Measurements from ENCODE around the gene AEN.
"Not testable (repeated sequence)": the region's sequence is repeated elsewhere in the genome, so short reads cannot be mapped to it uniquely, and the experiment has no call there.

Gene AEN

DNA sequence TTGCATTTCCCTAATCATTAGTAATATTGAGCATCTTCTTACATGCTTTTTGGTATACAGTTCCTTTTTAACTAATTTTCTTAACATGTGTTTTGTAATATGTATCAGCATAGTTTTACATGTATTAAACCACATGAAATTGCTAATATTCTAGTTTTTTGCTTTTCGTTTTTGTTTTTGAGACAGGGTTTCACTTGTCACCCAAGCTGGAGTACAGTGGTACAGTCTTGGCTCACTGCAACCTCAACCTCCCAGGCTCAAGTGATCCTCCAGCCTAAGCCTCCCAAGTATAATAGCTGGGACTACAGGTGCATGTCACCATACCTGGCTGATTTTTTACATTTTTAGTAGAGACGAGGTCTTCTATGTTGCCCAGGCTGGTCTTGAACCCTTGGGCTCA is 13.3 kb downstream of the AEN start:
- no peak for DNase-seq

DNA sequence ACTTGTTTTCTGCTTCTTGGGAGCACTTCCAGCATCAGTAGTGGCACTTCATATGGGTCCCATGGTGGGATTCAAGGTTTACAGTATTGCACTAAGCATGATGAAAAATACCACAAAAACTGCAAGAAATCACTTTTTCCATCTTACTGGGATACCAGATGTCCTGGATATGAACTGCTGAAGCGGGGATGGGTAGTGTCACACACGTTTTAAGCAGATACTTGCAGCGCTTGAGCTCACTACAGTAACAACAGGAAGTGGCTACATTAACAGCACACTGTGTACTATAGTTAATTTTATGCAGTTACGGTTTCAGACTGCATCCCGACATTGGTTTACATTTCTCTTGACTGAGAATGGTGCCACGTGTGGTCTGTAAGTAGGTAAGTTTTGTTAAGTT is 14.2 kb downstream of the AEN start:
- DNase-seq, result peak; percentile 32

DNA sequence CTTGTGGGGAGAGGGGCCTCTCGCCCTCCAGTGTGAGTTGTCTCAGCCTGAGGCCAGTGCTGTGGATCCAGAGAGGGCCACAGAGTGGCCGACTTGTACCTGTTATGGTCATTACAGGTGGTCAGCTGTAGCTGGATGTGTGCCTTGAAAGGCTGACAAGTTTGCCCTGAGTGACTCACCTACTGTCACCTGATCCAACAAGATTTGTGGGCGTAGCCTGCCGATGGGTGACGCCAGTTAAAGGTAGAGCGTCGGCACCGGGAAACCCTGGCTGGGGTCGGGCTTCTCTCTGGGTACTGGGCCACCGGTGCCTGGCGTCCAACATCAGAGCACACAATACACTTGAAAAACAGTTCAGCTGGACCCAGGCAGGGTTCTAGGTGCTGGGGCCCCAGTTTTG is 14.9 kb downstream of the AEN start:
- DNase-seq, result no peak

DNA sequence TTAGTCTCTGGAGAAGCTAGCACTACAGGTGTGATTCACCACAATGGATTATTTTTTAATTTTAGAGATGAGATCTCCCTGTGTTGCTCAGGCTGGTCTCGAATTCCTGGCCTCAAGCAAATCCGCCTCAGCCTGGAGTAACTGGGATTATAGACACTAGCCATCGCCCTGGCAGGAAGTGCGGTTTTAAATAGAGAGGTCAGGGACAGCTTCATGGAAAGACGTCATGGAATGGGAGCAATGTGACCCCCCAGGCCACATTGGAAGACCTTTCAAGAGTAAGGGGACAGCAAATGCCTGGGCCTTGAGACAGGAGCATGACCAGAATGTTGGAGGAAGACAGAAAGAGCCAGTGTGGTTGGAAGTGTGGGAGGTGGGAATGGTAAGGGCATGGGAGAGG is 15.5 kb downstream of the AEN start:
- DNase-seq, result no peak

DNA sequence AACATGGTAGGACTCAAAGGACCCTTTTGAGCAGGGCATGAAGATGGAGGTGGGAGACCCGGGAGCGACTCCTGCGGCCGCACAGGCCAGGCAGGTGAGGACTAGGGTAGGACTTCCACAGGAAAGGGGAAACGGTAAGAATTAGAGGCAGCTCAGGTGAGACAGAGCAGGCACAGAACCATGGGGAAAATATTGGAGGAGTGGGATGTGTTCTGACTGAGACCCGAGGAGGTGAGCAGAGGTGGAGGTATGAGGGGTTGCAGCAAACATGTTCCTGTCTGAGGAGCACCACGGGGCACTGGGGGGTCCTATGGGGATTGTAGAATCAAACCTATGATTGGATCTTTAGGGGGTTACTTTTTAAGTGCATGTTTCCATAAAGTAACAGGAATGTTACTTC is 16.3 kb downstream of the AEN start:
- DNase-seq, result no peak

DNA sequence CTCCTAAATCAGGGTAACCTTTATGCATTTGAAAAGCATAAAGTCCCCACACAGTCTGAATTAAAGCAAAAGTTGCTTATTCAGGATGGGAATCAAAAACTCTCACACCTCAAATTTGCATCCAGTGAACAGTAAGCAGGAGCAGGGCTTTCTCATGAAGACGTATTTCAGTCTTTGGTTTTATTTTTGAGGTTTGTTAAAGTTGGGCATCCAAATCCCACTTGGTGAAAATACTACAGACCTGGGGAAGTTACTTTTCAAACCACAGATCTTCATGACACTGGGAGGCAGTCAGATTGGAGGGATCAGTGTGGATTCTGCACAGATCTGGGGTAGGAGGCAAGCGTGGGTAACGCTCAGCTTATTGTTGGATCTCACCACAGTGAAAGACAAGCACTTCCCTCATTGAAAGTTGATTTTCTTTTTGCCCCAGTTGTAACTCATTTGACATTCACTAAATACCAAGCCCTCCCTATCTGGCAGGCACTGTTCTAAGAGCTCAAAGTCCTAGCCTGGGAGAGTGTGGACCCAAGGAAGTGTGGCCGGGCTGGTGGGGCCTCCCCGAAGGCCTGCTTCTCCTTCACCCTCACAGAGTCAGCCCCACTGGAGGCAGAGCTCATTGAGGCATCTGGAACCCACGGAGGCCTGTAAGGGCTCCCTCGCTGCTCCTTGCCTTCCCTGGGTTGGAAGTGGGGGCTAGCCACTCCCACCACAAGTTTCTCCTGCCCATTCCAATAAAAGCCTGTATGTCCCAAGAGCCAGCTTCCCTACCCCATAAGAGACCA is 16.9 kb downstream of the AEN start:
- DNase-seq, result no peak

DNA sequence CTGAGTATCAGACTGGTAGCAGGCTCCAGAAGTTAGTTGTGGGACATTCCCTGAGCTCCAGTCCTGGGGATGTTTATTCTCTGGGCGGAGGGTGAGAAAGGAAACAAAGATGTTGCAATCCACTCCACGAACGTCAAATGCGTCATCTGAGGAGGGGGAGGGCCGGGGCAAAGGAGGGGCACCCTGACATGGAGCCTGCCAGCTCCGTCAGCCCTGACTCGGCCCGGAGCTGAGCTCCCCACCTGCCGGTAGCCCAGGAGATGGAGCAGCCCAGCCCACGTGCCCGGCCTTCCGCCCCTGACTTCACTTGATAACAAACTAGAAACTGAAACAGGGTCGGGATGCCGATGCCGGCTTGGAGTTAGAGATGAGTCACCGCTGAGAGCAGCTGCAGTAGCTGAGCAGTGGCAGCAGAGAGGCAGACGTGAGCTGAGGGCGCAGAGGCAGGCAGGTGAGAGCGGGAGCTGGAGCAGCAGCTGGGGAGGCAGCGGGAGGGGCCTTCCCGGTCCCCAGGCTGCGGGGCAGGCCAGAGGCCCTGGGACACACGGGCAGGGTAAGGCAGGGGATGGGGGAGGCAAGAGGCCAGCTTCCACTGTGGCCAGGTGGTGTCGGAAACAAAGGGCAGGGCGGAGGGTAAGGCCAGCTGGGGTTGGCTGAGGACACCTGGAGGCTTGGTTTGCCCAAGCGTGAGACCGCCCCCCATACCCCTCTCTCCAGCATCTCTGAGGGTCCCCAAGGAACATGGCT is 17.7 kb downstream of the AEN start, which contains the start of gene ISG20:
Gene ISG20 (plus strand): TSS at position 391 of the 747 bp plus-strand sequence. CDS start 351 bp downstream, at position 742.
- peak; percentile 97 for DNase-seq

DNA sequence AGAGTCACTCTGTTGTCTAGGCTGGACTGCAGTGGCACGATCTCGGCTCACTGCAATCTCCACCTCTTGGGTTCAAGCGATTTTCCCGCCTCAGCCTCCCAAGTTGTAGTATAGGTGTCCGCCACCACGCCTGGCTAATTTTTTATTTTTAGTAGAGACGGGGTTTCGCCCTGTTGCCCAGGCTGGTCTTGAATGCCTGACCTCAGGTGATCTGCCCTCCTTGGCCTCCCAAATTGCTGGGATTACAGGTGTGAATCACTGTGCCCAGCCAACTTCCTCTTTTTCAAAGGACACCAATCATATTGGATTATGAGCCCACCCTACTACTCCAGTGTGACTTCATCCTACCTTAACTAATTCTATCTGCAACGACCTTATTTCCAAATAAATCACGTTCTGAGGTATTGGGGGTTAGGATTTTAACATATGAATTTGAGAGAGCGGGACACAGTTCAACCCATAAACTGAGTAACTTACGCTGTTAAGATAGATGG is 20.9 kb downstream of the AEN start:
- DNase-seq, result no peak

- not testable (repeated sequence) for DNase-seq
Measured at GRCh38 chr15:88642514-88642913, 21.4 kb downstream of the AEN start.

DNA sequence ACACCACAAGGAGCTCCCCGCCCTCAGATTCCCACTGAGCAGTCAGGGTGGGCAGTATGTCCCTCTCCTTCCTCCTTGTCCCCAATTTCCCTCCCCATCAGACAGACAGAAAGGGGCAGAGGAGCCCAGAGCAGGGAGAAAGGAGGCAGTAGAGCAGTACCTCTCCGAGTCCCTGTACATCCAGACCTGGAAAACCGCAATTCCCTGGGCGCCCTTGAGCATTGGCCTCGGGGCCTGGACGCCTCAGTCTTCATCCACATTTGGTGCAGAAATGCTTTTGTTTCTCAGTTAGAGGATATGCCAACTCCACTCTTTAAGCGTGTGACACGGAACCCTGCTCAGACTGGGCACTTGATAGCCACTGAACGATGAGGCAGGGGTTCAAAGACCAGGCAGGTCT is 23.6 kb downstream of the AEN start:
- no peak for DNase-seq

DNA sequence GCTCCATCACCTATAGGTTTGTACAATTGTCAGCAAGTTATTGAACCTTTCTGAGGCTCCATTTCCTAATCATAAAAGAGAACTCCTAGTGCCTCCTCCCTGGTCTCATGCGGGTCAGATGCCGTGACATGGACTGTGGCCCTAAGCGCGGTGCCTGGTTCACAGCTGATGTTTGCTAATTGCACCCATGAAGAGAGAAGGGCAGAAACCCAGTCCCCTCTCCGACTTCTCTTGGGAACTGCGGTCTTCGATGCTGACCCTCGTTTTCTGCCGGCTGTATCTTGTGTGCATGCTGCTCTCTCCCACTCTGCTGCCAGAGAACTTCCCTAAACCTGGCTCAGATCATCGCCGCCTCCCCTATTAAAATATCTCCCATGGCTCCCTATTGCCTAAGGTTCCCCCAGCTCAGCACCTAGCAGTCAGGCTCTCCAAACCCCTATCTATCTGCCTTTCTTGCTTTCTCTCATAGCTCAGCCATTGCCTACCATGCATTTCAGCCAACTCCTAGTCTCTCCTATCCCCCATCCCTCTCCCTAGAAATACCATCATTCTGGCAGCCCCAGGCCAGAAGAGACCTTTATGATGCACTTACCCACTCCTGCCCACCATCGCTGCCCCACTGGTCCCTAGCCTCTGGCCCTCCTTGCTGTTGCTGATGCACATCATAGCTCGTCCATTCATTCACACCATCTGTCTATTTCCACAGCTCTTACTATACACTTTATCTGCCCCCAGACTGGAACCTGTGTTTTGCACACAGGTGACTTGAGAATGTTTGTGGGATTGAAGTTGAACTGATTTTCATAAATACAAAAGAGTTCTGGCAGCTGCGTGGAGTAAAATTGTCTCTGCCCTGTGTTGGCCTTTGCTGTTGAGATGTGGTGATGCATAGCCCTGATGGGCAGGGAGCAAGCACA is 24.3 kb downstream of the AEN start:
- no peak for DNase-seq

DNA sequence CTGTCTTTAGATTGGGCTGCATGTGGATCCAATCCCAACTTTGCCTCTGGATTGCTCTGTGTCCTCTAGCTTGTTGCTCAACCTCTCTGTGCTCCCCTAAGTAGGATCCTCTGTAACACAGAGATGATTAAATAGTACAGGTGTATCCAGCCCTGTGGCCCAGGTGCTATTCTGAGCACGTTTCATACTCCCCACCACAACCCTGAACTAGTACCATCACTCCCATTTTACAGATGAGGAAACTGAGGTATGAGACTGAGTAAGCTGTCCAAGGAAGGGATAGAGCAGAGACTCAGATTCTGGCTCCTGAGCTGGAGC is 24.9 kb downstream of the AEN start:
- DNase-seq, result no peak

- no peak for DNase-seq
Measured at GRCh38 chr15:88646951-88647350, 25.8 kb downstream of the AEN start.

DNA sequence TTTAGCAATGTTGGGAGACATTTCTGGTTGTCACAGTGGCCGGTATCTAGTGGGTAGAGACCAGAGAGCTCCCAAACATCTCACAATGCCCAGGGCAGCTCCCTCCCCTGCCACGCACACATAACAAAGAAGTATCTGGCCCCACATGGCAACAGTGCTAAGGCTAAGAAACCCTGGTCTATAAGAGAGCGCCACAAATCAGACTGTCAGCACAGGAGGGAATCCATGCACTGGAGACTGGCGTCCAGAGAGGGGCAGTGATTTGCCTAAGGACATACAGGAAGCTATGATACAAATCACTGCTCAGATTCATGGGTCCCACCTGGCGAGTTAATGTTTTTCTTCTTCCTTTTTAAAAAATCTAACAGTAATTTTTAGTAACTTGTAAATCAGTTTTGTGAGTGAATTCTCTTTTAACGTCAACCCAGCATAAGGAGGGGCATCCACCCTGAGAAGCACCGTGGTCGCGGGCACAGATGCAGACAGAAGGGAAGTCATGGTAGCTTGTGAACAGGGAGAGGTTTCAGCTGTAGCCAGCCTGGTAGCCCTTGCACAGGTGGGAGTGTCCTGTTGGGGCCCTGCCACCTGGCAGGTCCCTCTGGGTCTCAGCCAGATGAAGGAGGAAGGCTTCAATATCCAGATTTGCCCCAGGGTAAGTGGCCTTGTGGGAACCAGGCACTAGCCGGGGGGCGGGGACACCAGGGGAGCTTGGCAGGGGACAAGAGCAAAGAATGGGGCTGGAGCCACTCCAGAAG is 26.4 kb downstream of the AEN start:
- no peak for DNase-seq

DNA sequence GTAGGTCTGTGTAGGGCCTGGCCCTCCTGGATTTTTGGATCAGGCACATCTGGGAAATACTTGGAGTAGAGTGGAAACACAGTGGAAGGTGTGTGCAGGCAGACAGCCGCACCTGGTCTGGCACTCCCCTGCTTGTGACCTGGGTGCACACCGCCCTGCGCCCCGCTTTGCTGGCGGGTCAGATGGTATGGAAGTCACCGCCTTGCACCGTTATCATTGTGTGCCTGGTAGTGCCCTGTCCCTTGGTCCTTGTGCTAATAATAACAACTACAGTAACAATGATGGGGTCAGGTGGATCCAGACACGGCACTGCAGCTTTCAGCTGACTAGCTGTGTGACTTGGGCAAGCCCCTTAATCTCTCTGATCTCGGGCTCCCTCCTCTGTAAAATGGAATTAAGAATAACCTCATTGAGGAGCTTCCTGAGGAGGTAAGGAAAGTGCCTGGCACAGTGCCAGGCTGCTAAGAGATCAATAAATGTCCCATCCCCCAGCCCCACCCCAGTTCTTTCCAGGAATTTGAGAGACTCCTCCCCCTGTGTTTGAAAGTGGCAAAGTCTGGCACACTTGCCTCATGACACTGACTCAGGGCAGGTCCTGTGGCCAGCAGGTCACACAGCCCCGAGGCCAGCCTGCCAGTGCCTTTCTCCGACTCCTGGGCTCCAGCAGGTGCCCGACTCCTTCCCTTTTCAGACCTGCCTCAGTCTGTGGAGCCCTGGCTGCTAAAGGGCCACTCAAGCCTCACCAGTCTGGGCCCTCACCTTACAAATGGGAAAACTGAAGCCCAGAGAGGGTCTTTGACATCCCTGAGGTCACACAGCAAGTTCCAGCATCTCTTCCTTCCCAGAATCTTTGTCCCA is 27.4 kb downstream of the AEN start:
- peak; percentile 59 for DNase-seq

DNA sequence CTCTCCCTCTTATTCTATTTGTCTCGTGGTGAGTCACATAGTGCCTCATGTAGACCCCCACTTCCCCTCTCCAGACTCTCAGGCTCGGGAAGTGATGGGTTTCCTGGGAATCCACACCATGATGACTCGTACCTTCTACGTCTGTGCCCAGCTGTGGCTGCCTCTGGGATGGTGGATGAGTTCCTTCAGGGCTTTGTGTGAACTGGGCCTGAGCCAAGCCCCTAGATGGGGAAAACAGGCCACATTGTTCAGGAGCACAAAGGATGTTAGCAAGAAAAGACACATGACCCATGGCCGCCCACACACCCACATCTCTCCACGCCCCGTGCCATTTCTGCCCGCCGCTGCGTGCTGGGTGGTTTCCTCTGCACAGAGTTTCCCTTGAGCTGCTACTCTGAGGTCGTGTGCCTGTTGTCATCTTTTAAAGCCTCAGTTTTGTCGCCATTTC is 28.2 kb downstream of the AEN start:
- DNase-seq, result no peak

- no peak for DNase-seq
Measured at GRCh38 chr15:88649753-88650551, 28.8 kb downstream of the AEN start.

GRCh38 chr15:88650556-88650955 is 29.4 kb downstream of the AEN start:
- no peak for DNase-seq

- no peak for DNase-seq
Measured at GRCh38 chr15:88651136-88651732, 30.1 kb downstream of the AEN start.

DNA sequence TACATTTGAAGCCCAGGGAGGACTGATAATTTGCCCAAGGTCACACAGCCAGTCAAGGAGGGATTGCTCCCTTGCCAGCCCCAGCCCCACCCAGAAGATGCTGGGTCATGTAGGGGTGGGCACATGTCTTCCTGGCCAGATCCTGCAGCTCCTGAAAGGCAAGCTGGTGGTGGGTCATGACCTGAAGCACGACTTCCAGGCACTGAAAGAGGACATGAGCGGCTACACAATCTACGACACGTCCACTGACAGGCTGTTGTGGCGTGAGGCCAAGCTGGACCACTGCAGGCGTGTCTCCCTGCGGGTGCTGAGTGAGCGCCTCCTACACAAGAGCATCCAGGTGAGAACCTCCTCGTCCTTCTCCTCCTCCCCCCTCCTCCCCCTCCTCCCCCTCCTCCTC is 30.8 kb downstream of the AEN start:
- no peak for DNase-seq
